ENCODE results near the gene DPM3.

Gene DPM3

GRCh38 chr1:155133799-155134281 is 6.5 kb downstream of the DPM3 start:
- H3K27me3 ChIP-seq (ENCODE audit: control insufficient read depth in 1 of 2, insufficient read depth in 2 of 2, low read length in 2 of 2): no peaks in the 10 kb centered on the region
- H3K9ac ChIP-seq (ENCODE audit: low read depth in 1 of 2, low read length in 2 of 2): peak overlapping the region; percentile 76 to 94
- peak overlapping the region; percentile 77 to 87 for H3K4me3 ChIP-seq (ENCODE audit: low read depth in 1 of 2, low read length in 2 of 2)
- H3K4me1 ChIP-seq (ENCODE audit: control insufficient read depth in 1 of 2, insufficient read depth in 2 of 2, low read length in 2 of 2): peaks cover 49 to 71% of the 10 kb centered on the region in 2 donors
- peaks cover 20 to 30% of the 10 kb centered on the region in 2 donors for H3K36me3 ChIP-seq (ENCODE audit: control insufficient read depth in 1 of 2, insufficient read depth in 2 of 2, low read length in 2 of 2)
- peak overlapping the region; percentile 98 for H3K27ac ChIP-seq (ENCODE audit: low read depth, low read length)
- H3K9me3 ChIP-seq (ENCODE audit: control insufficient read depth in 1 of 2, low read length in 2 of 2): no peaks in the 10 kb centered on the region

- H3K4me1 ChIP-seq (ENCODE audit: control insufficient read depth in 1 of 2, insufficient read depth in 2 of 2, low read length in 2 of 2): peaks cover 33 to 72% of the 10 kb centered on the region in 2 donors
- peak overlapping the region; percentile 96 for H3K27ac ChIP-seq (ENCODE audit: low read depth, low read length)
- H3K9me3 ChIP-seq (ENCODE audit: control insufficient read depth in 1 of 2, low read length in 2 of 2): no peaks in the 10 kb centered on the region
- no peaks in the 10 kb centered on the region for H3K27me3 ChIP-seq (ENCODE audit: control insufficient read depth in 1 of 2, insufficient read depth in 2 of 2, low read length in 2 of 2)
- H3K9ac ChIP-seq (ENCODE audit: low read depth in 1 of 2, low read length in 2 of 2): peak overlapping the region; percentile 54 to 96
- H3K36me3 ChIP-seq (ENCODE audit: control insufficient read depth in 1 of 2, insufficient read depth in 2 of 2, low read length in 2 of 2): peaks cover 20 to 26% of the 10 kb centered on the region in 2 donors
- peak overlapping the region; percentile 16 to 73 for H3K4me3 ChIP-seq (ENCODE audit: low read depth in 1 of 2, low read length in 2 of 2)
These were observed 8.5 kb downstream of the DPM3 start for GRCh38 chr1:155131856-155132255.

- H3K9me3 ChIP-seq (ENCODE audit: control insufficient read depth in 1 of 2, low read length in 2 of 2): no peaks in the 10 kb centered on the region
- H3K4me1 ChIP-seq (ENCODE audit: control insufficient read depth in 1 of 2, insufficient read depth in 2 of 2, low read length in 2 of 2): peaks cover 36 to 74% of the 10 kb centered on the region in 2 donors
- peak overlapping the region; percentile 96 for H3K27ac ChIP-seq (ENCODE audit: low read depth, low read length)
- H3K36me3 ChIP-seq (ENCODE audit: control insufficient read depth in 1 of 2, insufficient read depth in 2 of 2, low read length in 2 of 2): peaks cover 20 to 26% of the 10 kb centered on the region in 2 donors
- peak overlapping the region; percentile 16 to 73 for H3K4me3 ChIP-seq (ENCODE audit: low read depth in 1 of 2, low read length in 2 of 2)
- peak overlapping the region; percentile 54 to 96 for H3K9ac ChIP-seq (ENCODE audit: low read depth in 1 of 2, low read length in 2 of 2)
- H3K27me3 ChIP-seq (ENCODE audit: control insufficient read depth in 1 of 2, insufficient read depth in 2 of 2, low read length in 2 of 2): no peaks in the 10 kb centered on the region
These were observed 9.0 kb downstream of the DPM3 start for GRCh38 chr1:155131285-155131684.

GRCh38 chr1:155130272-155131006 is 9.9 kb downstream of the DPM3 start:
- Histone ChIP-seq H3K27me3 (ENCODE audit: control insufficient read depth in 1 of 2, insufficient read depth in 2 of 2, low read length in 2 of 2) (no peaks in the 10 kb centered on the region), H3K36me3 (ENCODE audit: control insufficient read depth in 1 of 2, insufficient read depth in 2 of 2, low read length in 2 of 2) (peaks cover 20 to 26% of the 10 kb centered on the region in 2 donors), H3K4me1 (ENCODE audit: control insufficient read depth in 1 of 2, insufficient read depth in 2 of 2, low read length in 2 of 2) (peaks cover 40 to 81% of the 10 kb centered on the region in 2 donors), H3K9me3 (ENCODE audit: control insufficient read depth in 1 of 2, low read length in 2 of 2) (no peaks in the 10 kb centered on the region), H3K27ac (ENCODE audit: low read depth, low read length) (peak overlapping the region; percentile 96), H3K9ac (ENCODE audit: low read depth in 1 of 2, low read length in 2 of 2) (peak overlapping the region; percentile 41 to 96), H3K4me3 (ENCODE audit: low read depth in 1 of 2, low read length in 2 of 2) (peak overlapping the region; percentile 64 to 73)

- Histone ChIP-seq H3K4me1 (ENCODE audit: control insufficient read depth in 1 of 2, insufficient read depth in 2 of 2, low read length in 2 of 2) (peaks cover 44 to 77% of the 10 kb centered on the region in 2 donors), H3K27ac (ENCODE audit: low read depth, low read length) (peak overlapping the region; percentile 96), H3K27me3 (ENCODE audit: control insufficient read depth in 1 of 2, insufficient read depth in 2 of 2, low read length in 2 of 2) (no peaks in the 10 kb centered on the region), H3K36me3 (ENCODE audit: control insufficient read depth in 1 of 2, insufficient read depth in 2 of 2, low read length in 2 of 2) (peaks cover 15 to 17% of the 10 kb centered on the region in 2 donors), H3K9ac (ENCODE audit: low read depth in 1 of 2, low read length in 2 of 2) (peak overlapping the region; percentile 41 to 96), H3K9me3 (ENCODE audit: control insufficient read depth in 1 of 2, low read length in 2 of 2) (no peaks in the 10 kb centered on the region), H3K4me3 (ENCODE audit: low read depth in 1 of 2, low read length in 2 of 2) (peak overlapping the region; percentile 64 to 73)
These were observed 11.4 kb downstream of the DPM3 start for GRCh38 chr1:155128755-155129473.

- Histone ChIP-seq H3K27me3 (ENCODE audit: control insufficient read depth in 1 of 2, insufficient read depth in 2 of 2, low read length in 2 of 2) (no peaks in the 10 kb centered on the region), H3K27ac (ENCODE audit: low read depth, low read length) (peak overlapping the region; percentile 96), H3K4me3 (ENCODE audit: low read depth in 1 of 2, low read length in 2 of 2) (peak overlapping the region; percentile 64 to 73), H3K36me3 (ENCODE audit: control insufficient read depth in 1 of 2, insufficient read depth in 2 of 2, low read length in 2 of 2) (peaks cover 10 to 15% of the 10 kb centered on the region in 2 donors), H3K4me1 (ENCODE audit: control insufficient read depth in 1 of 2, insufficient read depth in 2 of 2, low read length in 2 of 2) (peaks cover 40 to 70% of the 10 kb centered on the region in 2 donors), H3K9ac (ENCODE audit: low read depth in 1 of 2, low read length in 2 of 2) (peak overlapping the region; percentile 41 to 96), H3K9me3 (ENCODE audit: control insufficient read depth in 1 of 2, low read length in 2 of 2) (no peaks in the 10 kb centered on the region)
These were observed 12.2 kb downstream of the DPM3 start for GRCh38 chr1:155127967-155128754.

GRCh38 chr1:155127105-155127966 is 13.0 kb downstream of the DPM3 start, which contains the start of gene EFNA1:
Gene EFNA1, plus strand, starts transcription at chr1:155127876. Its CDS starts 102 bp downstream, at chr1:155127978.
- peaks cover 8 to 15% of the 10 kb centered on the region in 2 donors for H3K36me3 ChIP-seq (ENCODE audit: control insufficient read depth in 1 of 2, insufficient read depth in 2 of 2, low read length in 2 of 2)
- peak within 1 kb of the TSS; percentile 84 to 96 for H3K9ac ChIP-seq (ENCODE audit: low read depth in 1 of 2, low read length in 2 of 2)
- H3K27ac ChIP-seq (ENCODE audit: low read depth, low read length): peak within 1 kb of the TSS; percentile 96
- H3K9me3 ChIP-seq (ENCODE audit: control insufficient read depth in 1 of 2, low read length in 2 of 2): no peaks in the 10 kb centered on the region
- H3K27me3 ChIP-seq (ENCODE audit: control insufficient read depth in 1 of 2, insufficient read depth in 2 of 2, low read length in 2 of 2): no peaks in the 10 kb centered on the region
- peak within 1 kb of the TSS; percentile 64 to 73 for H3K4me3 ChIP-seq (ENCODE audit: low read depth in 1 of 2, low read length in 2 of 2)
- peaks cover 39 to 69% of the 10 kb centered on the region in 2 donors for H3K4me1 ChIP-seq (ENCODE audit: control insufficient read depth in 1 of 2, insufficient read depth in 2 of 2, low read length in 2 of 2)

- H3K4me1 ChIP-seq (ENCODE audit: control insufficient read depth in 1 of 2, insufficient read depth in 2 of 2, low read length in 2 of 2): peaks cover 36 to 64% of the 10 kb centered on the region in 2 donors
- peak overlapping the region; percentile 84 to 96 for H3K9ac ChIP-seq (ENCODE audit: low read depth in 1 of 2, low read length in 2 of 2)
- H3K36me3 ChIP-seq (ENCODE audit: control insufficient read depth in 1 of 2, insufficient read depth in 2 of 2, low read length in 2 of 2): peaks cover 4 to 12% of the 10 kb centered on the region in 2 donors
- H3K4me3 ChIP-seq (ENCODE audit: low read depth in 1 of 2, low read length in 2 of 2): peak overlapping the region; percentile 64 to 73
- no peaks in the 10 kb centered on the region for H3K9me3 ChIP-seq (ENCODE audit: control insufficient read depth in 1 of 2, low read length in 2 of 2)
- no peaks in the 10 kb centered on the region for H3K27me3 ChIP-seq (ENCODE audit: control insufficient read depth in 1 of 2, insufficient read depth in 2 of 2, low read length in 2 of 2)
- H3K27ac ChIP-seq (ENCODE audit: low read depth, low read length): peak overlapping the region; percentile 96
These were observed 13.7 kb downstream of the DPM3 start for GRCh38 chr1:155126556-155127104.

All from duodenal mucosa (tissue), 2 donors.